SK-N-MC (cell line): ENCODE data around the gene RRN3.
"Not testable (repeated sequence)": the region's sequence is repeated elsewhere in the genome, so short reads cannot be mapped to it uniquely, and the experiment has no call there.

Experiments
- DNase-seq: peaks from one replicate; pipeline ENCODE4 v3.0.0-alpha.2; 2011; ENCODE audit warnings: low read depth, low spot score
- H3K27ac ChIP-seq: fragments of 200-600 bp; sonication (generic); 2 replicates; pipeline ENCODE4 v1.5.1; 2016; ENCODE audit warnings: mixed run types
- H3K36me3 ChIP-seq: fragments of 200-600 bp; sonication (generic); 2 replicates; pipeline ENCODE4 v1.6.1; 2017; ENCODE audit warnings: antibody characterized with exemption, low read length, mixed read lengths; ENCODE audit not compliant: insufficient read depth
- H3K4me3 ChIP-seq: fragments of 200-600 bp; sonication (generic); 2 replicates; pipeline ENCODE4 v1.5.1; 2016
- H3K9ac ChIP-seq: fragments of 200-600 bp; sonication (generic); 2 replicates; pipeline ENCODE4 v1.8.0; 2017; ENCODE audit warnings: mixed run types, mixed read lengths; ENCODE audit not compliant: insufficient read length
- H3K9me3 ChIP-seq: fragments of 200-600 bp; sonication (generic); 2 replicates; pipeline ENCODE4 v1.6.1; 2017; ENCODE audit warnings: low read depth, mild to moderate bottlenecking, antibody characterized with exemption, low read length, moderate library complexity, mixed read lengths
- EZH2 ChIP-seq: fragments of 200-600 bp; sonication (generic); IDR thresholded peaks from one replicate; pipeline ENCODE4 v1.6.1; 2017; ENCODE audit warnings: antibody characterized with exemption
- FOXP2 ChIP-seq: optimal IDR thresholded peaks from 2 replicates; pipeline ENCODE3; 2011; ENCODE audit warnings: mild to moderate bottlenecking, moderate library complexity; ENCODE audit not compliant: insufficient read depth; ENCODE audit errors: extremely low read length, control extremely low read depth
- POLR2AphosphoS5 ChIP-seq: IDR thresholded peaks from 2 replicates; pipeline ENCODE4 v1.6.1; 2012; ENCODE audit warnings: mild to moderate bottlenecking, low read depth, low read length, borderline replicate concordance

Gene RRN3

GRCh38 chr16:15032547-15033308 is 61.3 kb downstream of the RRN3 start:
- Histone ChIP-seq H3K27ac (no peak overlapping the region), H3K4me3 (no peak overlapping the region), H3K36me3 (peaks cover 74% of the 10 kb centered on the region), H3K9ac (no peak overlapping the region), H3K9me3 (no peaks in the 10 kb centered on the region)
- TF ChIP-seq EZH2: no peak
- TF ChIP-seq FOXP2: no peak
- TF ChIP-seq POLR2AphosphoS5: no peak
- no peak for DNase-seq

GRCh38 chr16:15031586-15031985 is 62.5 kb downstream of the RRN3 start:
- DNase-seq: no peak
- no peak overlapping the region for H3K9ac ChIP-seq
- H3K9me3 ChIP-seq: no peaks in the 10 kb centered on the region
- H3K27ac ChIP-seq: no peak overlapping the region
- peaks cover 69% of the 10 kb centered on the region for H3K36me3 ChIP-seq
- TF ChIP-seq POLR2AphosphoS5 (no peak), FOXP2 (no peak), EZH2 (no peak)
- no peak overlapping the region for H3K4me3 ChIP-seq

GRCh38 chr16:15031179-15031578 is 62.9 kb downstream of the RRN3 start:
- no peak overlapping the region for H3K9ac ChIP-seq
- H3K4me3 ChIP-seq: no peak overlapping the region
- TF ChIP-seq FOXP2 (no peak), POLR2AphosphoS5 (no peak), EZH2 (no peak)
- H3K27ac ChIP-seq: no peak overlapping the region
- no peak for DNase-seq
- no peaks in the 10 kb centered on the region for H3K9me3 ChIP-seq
- H3K36me3 ChIP-seq: peaks cover 65% of the 10 kb centered on the region

GRCh38 chr16:15029749-15030148 is 64.3 kb downstream of the RRN3 start:
- not testable (repeated sequence) for H3K9me3 ChIP-seq, H3K4me3 ChIP-seq, H3K9ac ChIP-seq, DNase-seq, H3K27ac ChIP-seq
- H3K36me3 ChIP-seq: peaks cover 55% of the 10 kb centered on the region

GRCh38 chr16:15028801-15029698 is 65.0 kb downstream of the RRN3 start:
- not testable (repeated sequence) for H3K27ac ChIP-seq, H3K9ac ChIP-seq, H3K9me3 ChIP-seq, H3K4me3 ChIP-seq, DNase-seq
- peaks cover 50% of the 10 kb centered on the region for H3K36me3 ChIP-seq

- H3K9me3 ChIP-seq, H3K4me3 ChIP-seq, DNase-seq, H3K9ac ChIP-seq, H3K27ac ChIP-seq: not testable (repeated sequence)
- peaks cover 47% of the 10 kb centered on the region for H3K36me3 ChIP-seq
These were observed 65.7 kb downstream of the RRN3 start for GRCh38 chr16:15028345-15028715.

GRCh38 chr16:15027503-15028344 is 66.3 kb downstream of the RRN3 start:
- not testable (repeated sequence) for DNase-seq, H3K9me3 ChIP-seq, H3K9ac ChIP-seq, H3K4me3 ChIP-seq, H3K27ac ChIP-seq
- peaks cover 47% of the 10 kb centered on the region for H3K36me3 ChIP-seq

- not testable (repeated sequence) for DNase-seq, H3K4me3 ChIP-seq, H3K27ac ChIP-seq, H3K9me3 ChIP-seq, H3K9ac ChIP-seq
- peaks cover 47% of the 10 kb centered on the region for H3K36me3 ChIP-seq
These were observed 67.0 kb downstream of the RRN3 start for GRCh38 chr16:15027051-15027450.

- peaks cover 40% of the 10 kb centered on the region for H3K36me3 ChIP-seq
- H3K27ac ChIP-seq, DNase-seq, H3K9ac ChIP-seq, H3K9me3 ChIP-seq, H3K4me3 ChIP-seq: not testable (repeated sequence)
These were observed 68.7 kb downstream of the RRN3 start for GRCh38 chr16:15025234-15025951.

GRCh38 chr16:15024858-15025199 is 69.2 kb downstream of the RRN3 start:
- not testable (repeated sequence) for H3K9ac ChIP-seq, DNase-seq, H3K9me3 ChIP-seq, H3K4me3 ChIP-seq, H3K27ac ChIP-seq
- H3K36me3 ChIP-seq: peaks cover 40% of the 10 kb centered on the region

- not testable (repeated sequence) for DNase-seq, H3K27ac ChIP-seq, H3K9ac ChIP-seq, H3K9me3 ChIP-seq, H3K4me3 ChIP-seq
- peaks cover 43% of the 10 kb centered on the region for H3K36me3 ChIP-seq
These were observed 70.5 kb downstream of the RRN3 start for GRCh38 chr16:15023381-15024077.

- not testable (repeated sequence) for DNase-seq, H3K4me3 ChIP-seq, H3K27ac ChIP-seq, H3K9me3 ChIP-seq, H3K9ac ChIP-seq
- peaks cover 56% of the 10 kb centered on the region for H3K36me3 ChIP-seq
These were observed 71.9 kb downstream of the RRN3 start for GRCh38 chr16:15022194-15022593.
